OCI-LY7 (cell line): ENCODE results near the gene STAU1. TPM values are rescaled to one million over a fixed set of nuclear protein-coding genes. Genes with fewer than 3 reads are reported as not detected.

Experiments used
- BruUV-seq: library from RNA; stranded (reverse); fragments of 400-500 nt; replicated peaks from 2 replicates; lab custom pipeline; 2021; lab: Mats Ljungman, UMichigan
- CTCF ChIA-PET: fragments of 300-600 bp; sonication (Branson Sonifier 250); formaldehyde crosslinking; loops from one replicate; lab custom pipeline; 2022; ENCODE audit warnings: antibody characterized with exemption; ENCODE audit not compliant: unreplicated experiment; lab: Charles Lee
- POLR2A ChIA-PET: fragments of 300-600 bp; sonication (Branson Sonifier 250); formaldehyde crosslinking; loops from one replicate; lab custom pipeline; 2022; ENCODE audit warnings: antibody characterized with exemption; lab: Charles Lee
- DNase-seq: peaks from one replicate; pipeline ENCODE4 v3.0.0-alpha.2; 2015; ENCODE audit warnings: low spot score
- H2AFZ ChIP-seq: fragments of 200-600 bp; sonication (generic), shearing (Covaris generic); 2 replicates; pipeline ENCODE4 v1.6.1; 2014; ENCODE audit warnings: mild to moderate bottlenecking, antibody characterized with exemption, low read length, moderate library complexity
- H3K27ac ChIP-seq: fragments of 200-600 bp; sonication (generic); 2 replicates; pipeline ENCODE4 v1.5.1; 2014; ENCODE audit warnings: mixed run types, low read depth, mild to moderate bottlenecking, moderate library complexity, low read length, inconsistent platforms; ENCODE audit not compliant: poor library complexity, severe bottlenecking
- H3K36me3 ChIP-seq: fragments of 200-600 bp; sonication (generic); 2 replicates; pipeline ENCODE4 v1.6.1; 2014; ENCODE audit warnings: mild to moderate bottlenecking, antibody characterized with exemption, low read length, moderate library complexity, mixed read lengths; ENCODE audit not compliant: insufficient read depth
- H3K4me1 ChIP-seq: fragments of 200-600 bp; sonication (generic); 2 replicates; pipeline ENCODE4 v1.5.1; 2014; ENCODE audit warnings: mild to moderate bottlenecking, low read length; ENCODE audit not compliant: insufficient read depth, poor library complexity, severe bottlenecking
- H3K4me2 ChIP-seq: fragments of 200-600 bp; sonication (generic); 2 replicates; pipeline ENCODE4 v1.6.1; 2014; ENCODE audit warnings: mild to moderate bottlenecking, low read length
- H3K4me3 ChIP-seq: fragments of 200-600 bp; sonication (generic); 2 replicates; pipeline ENCODE4 v1.5.1; 2014; ENCODE audit warnings: mild to moderate bottlenecking, low read depth, low read length; ENCODE audit not compliant: poor library complexity, severe bottlenecking
- H3K79me2 ChIP-seq: fragments of 200-600 bp; sonication (generic); 2 replicates; pipeline ENCODE4 v1.6.1; 2016; ENCODE audit warnings: low read depth, mild to moderate bottlenecking, low read length, moderate library complexity, mixed read lengths; ENCODE audit not compliant: insufficient read depth
- H3K9me2 ChIP-seq: fragments of 200-600 bp; sonication (generic); 2 replicates; pipeline ENCODE4 v1.6.1; 2016; ENCODE audit warnings: mild to moderate bottlenecking, low read length, mixed read lengths; ENCODE audit not compliant: insufficient read depth
- H3K9me3 ChIP-seq: fragments of 200-600 bp; sonication (generic); 2 replicates; pipeline ENCODE4 v1.6.1; 2014; ENCODE audit warnings: mild to moderate bottlenecking, mixed run types, low read length, mixed read lengths
- H4K20me1 ChIP-seq: fragments of 200-600 bp; sonication (generic); 2 replicates; pipeline ENCODE4 v1.6.1; 2014; ENCODE audit warnings: mild to moderate bottlenecking, antibody characterized with exemption, low read length, moderate library complexity, mixed read lengths; ENCODE audit not compliant: insufficient read depth
- CTCF ChIP-seq: fragments of 200-600 bp; sonication (generic); conservative IDR thresholded peaks from 2 replicates; pipeline ENCODE4 v1.5.1; 2014; ENCODE audit warnings: mild to moderate bottlenecking, antibody characterized with exemption, low read length, moderate library complexity, mixed read lengths
- EZH2phosphoT487 ChIP-seq: fragments of 200-600 bp; sonication (generic); IDR thresholded peaks from 2 replicates; pipeline ENCODE4 v1.6.1; 2018; ENCODE audit warnings: low read depth, borderline replicate concordance, mild to moderate bottlenecking, mixed run types, antibody characterized with exemption, low read length, moderate library complexity, mixed read lengths
- intact Hi-C: fragments of 100-400 bp; cut with micrococcal nuclease; formaldehyde crosslinking; loops from one replicate; pipeline ENCODE4 v1.10.0; 2022; ENCODE audit not compliant: unreplicated experiment
- total RNA-seq, 2 experiments: library from RNA; depleted of rRNA in 1 of 2; stranded (reverse); fragments of >200 nt in 1 of 2; shearing (Covaris generic) in 1 of 2; gene quantifications; 2 replicates each; pipeline ENCODE4 v1.2.3, GENCODE V29; 2014 to 2022

STAU1 gene
- total RNA-seq, 2 experiments from 2014 or later = 36.8 to 66.8 TPM

DNA sequence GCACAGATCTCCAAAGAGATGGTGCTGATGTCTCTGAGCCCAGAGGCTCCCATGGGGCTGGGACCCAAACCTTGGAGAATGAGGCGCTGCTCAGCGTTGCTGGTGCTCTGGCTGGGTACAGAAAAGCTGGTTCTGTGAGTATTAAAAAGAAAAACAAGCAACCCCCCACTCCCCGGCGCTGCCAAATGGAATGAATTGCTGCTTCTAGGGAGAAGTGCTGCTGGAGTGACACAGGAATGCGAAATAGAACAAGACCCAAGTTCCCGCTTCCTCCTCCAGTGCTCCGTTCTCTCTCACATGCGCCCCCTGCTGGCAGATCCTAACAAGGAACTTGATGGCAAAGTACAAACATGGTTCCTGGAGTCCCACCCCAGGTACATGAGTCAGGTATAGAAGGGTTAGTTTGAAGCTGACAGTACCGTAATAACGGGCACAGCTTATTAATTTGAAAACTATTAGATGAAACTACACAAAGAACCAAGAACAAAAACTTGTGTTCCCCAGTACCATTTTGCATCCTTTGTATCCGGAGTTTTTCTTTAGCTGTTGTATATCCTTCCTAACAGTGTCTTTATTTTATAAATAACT is 29.0 kb upstream of the STAU1 start:
- peaks cover 10% of the 10 kb centered on the region for H3K36me3 ChIP-seq
- H3K9me3 ChIP-seq = no peaks in the 10 kb centered on the region
- H4K20me1 ChIP-seq = no peaks in the 10 kb centered on the region
- H3K4me2 ChIP-seq = peak overlapping the region; percentile 44
- no peak for TF ChIP-seq EZH2phosphoT487
- peak; percentile 98 for TF ChIP-seq CTCF
- peak overlapping the region; percentile 5 for H3K4me3 ChIP-seq
- H3K27ac ChIP-seq = no peak overlapping the region
- CTCF ChIA-PET = interaction anchor here (0.7 to 0.9 kb wide), 3 partner anchors 12 to 83 kb away, joined by 3 read pairs; no protein-coding TSS in a partner anchor
- peak; percentile 90 for DNase-seq
- POLR2A ChIA-PET = interaction anchor here (0.6 to 2.0 kb wide), 7 partner anchors 33 to 287 kb away, joined by 3 to 7 read pairs (median 4); no protein-coding TSS in a partner anchor
- BruUV-seq = no TSS peak
- H3K79me2 ChIP-seq = peaks cover 26% of the 10 kb centered on the region
- intact Hi-C loops = loop anchor here (1.0 to 5.0 kb wide), 2 partner anchors 84 to 170 kb away; partner anchors contain the start of gene CSE1L
- no peaks in the 10 kb centered on the region for H3K9me2 ChIP-seq
- H3K4me1 ChIP-seq = peaks cover 24% of the 10 kb centered on the region
- peak overlapping the region; percentile 95 for H2AFZ ChIP-seq

- no peak overlapping the region for H3K27ac ChIP-seq
- H3K4me1 ChIP-seq = peaks cover 17% of the 10 kb centered on the region
- POLR2A ChIA-PET = no interaction called here
- H3K4me3 ChIP-seq = no peak overlapping the region
- no peaks in the 10 kb centered on the region for H4K20me1 ChIP-seq
- BruUV-seq = no TSS peak
- intact Hi-C loops = loop anchor here (5.0 kb wide), 1 partner anchor 168 kb away; the partner anchor contains the start of gene CSE1L
- peaks cover 7% of the 10 kb centered on the region; the same call in 1 of the 2 replicates for H3K9me3 ChIP-seq
- H3K9me2 ChIP-seq = no peaks in the 10 kb centered on the region
- no peaks in the 10 kb centered on the region for H3K36me3 ChIP-seq
- no peak overlapping the region for H2AFZ ChIP-seq
- CTCF ChIA-PET = no interaction called here
- no peak for DNase-seq
- TF ChIP-seq CTCF = no peak
- no peak for TF ChIP-seq EZH2phosphoT487
- peaks cover 10% of the 10 kb centered on the region for H3K79me2 ChIP-seq
- no peak overlapping the region for H3K4me2 ChIP-seq
Observed at GRCh38 chr20:49215232-49215631, 27.1 kb upstream of the STAU1 start.

- no peaks in the 10 kb centered on the region for H3K36me3 ChIP-seq
- no peak overlapping the region for H3K27ac ChIP-seq
- H3K4me2 ChIP-seq = no peak overlapping the region
- TF ChIP-seq CTCF (no peak), EZH2phosphoT487 (no peak)
- intact Hi-C loops = no loop called here
- H3K79me2 ChIP-seq = peaks cover 3% of the 10 kb centered on the region
- ChIA-PET CTCF (no interaction called here), POLR2A (interaction anchor here (0.6 kb wide), 1 partner anchor 9 kb away, joined by 3 read pairs; no protein-coding TSS in a partner anchor)
- H2AFZ ChIP-seq = no peak overlapping the region
- H3K4me1 ChIP-seq = peaks cover 14% of the 10 kb centered on the region
- H4K20me1 ChIP-seq = no peaks in the 10 kb centered on the region
- no peak overlapping the region for H3K4me3 ChIP-seq
- peaks cover 9% of the 10 kb centered on the region; the same call in 1 of the 2 replicates for H3K9me3 ChIP-seq
- no peak for DNase-seq
- no peaks in the 10 kb centered on the region for H3K9me2 ChIP-seq
- BruUV-seq = no TSS peak
Observed at GRCh38 chr20:49214571-49214970, 26.4 kb upstream of the STAU1 start.
